Endothelial cell of umbilical vein (primary cell): Measurements from ENCODE around the gene VTA1. TPM values are rescaled to one million over a fixed set of nuclear protein-coding genes. Genes with fewer than 3 reads are reported as not detected.

Source experiments
- BruUV-seq: library from RNA; stranded (reverse); fragments of 400-500 nt; replicated peaks from 2 replicates; lab custom pipeline; 2021; lab: Mats Ljungman, UMichigan
- CTCF ChIA-PET: fragments of 300-600, 350-600 bp; sonication (Branson Sonifier 250); formaldehyde crosslinking; loops from one replicate; lab custom pipeline; 2021; ENCODE audit warnings: antibody characterized with exemption, inconsistent platforms; lab: Charles Lee
- POLR2A ChIA-PET: fragments of 300-600, 350-600 bp; sonication (Branson Sonifier 250); formaldehyde crosslinking; loops from one replicate; lab custom pipeline; 2021; ENCODE audit warnings: antibody characterized with exemption, inconsistent platforms; lab: Charles Lee
- DNase-seq: peaks from one replicate; pipeline ENCODE4 v3.0.0-alpha.2; 2011; ENCODE audit warnings: low read depth, low spot score
- FAIRE-seq: peaks from 2 replicates; lab custom pipeline; 2011; peaks lifted over from hg19 to GRCh38; lab: Jason Lieb, UNC
- H2AFZ ChIP-seq: 2 replicates; pipeline ENCODE4 v1.6.0; 2012; ENCODE audit warnings: low read depth, low read length, control low read depth, inconsistent platforms
- H3K27ac ChIP-seq: 2 replicates; pipeline ENCODE4 v1.5.1; 2011; ENCODE audit warnings: low read depth, mild to moderate bottlenecking, control low read depth, low read length, moderate library complexity; ENCODE audit not compliant: insufficient read depth
- H3K27me3 ChIP-seq, 2 experiments: 2 replicates each; pipeline versions ENCODE4 v1.6.0 to v1.6.1; 2011; ENCODE audit warnings: low read length in 2 of 2, mixed read lengths in 1 of 2; ENCODE audit not compliant: control insufficient read depth in 2 of 2, insufficient read depth in 2 of 2
- H3K36me3 ChIP-seq, 2 experiments: 2 replicates in 1 of 2; 3 replicates in 1 of 2; pipeline ENCODE4 v1.5.1; 2011; ENCODE audit warnings: low read length in 2 of 2, mild to moderate bottlenecking in 1 of 2, moderate library complexity in 1 of 2; ENCODE audit not compliant: control insufficient read depth in 2 of 2, insufficient read depth in 2 of 2; ENCODE audit errors: extremely low read depth in 1 of 2
- H3K4me1 ChIP-seq: 3 replicates; pipeline ENCODE4 v1.5.1; 2011; ENCODE audit warnings: mild to moderate bottlenecking, low read length; ENCODE audit not compliant: control insufficient read depth, insufficient read depth; ENCODE audit errors: extremely low read depth
- H3K4me2 ChIP-seq: 2 replicates; pipeline ENCODE4 v1.6.1; 2011; ENCODE audit warnings: low read length, control low read depth, mixed read lengths; ENCODE audit not compliant: insufficient read depth
- H3K4me3 ChIP-seq, 3 experiments: fragments of 200-600 bp in 1 of 3; sonication (generic), shearing (Covaris generic) in 1 of 3; replicated peaks in 1 of 3; 2 replicates each; pipeline ENCODE4 v1.5.1; 2011 to 2016; ENCODE audit warnings: control low read depth in 3 of 3, low read length in 3 of 3, mild to moderate bottlenecking in 2 of 3, inconsistent platforms in 1 of 3, low read depth in 1 of 3, moderate library complexity in 1 of 3; ENCODE audit not compliant: insufficient read depth in 1 of 3
- H3K79me2 ChIP-seq: 2 replicates; pipeline ENCODE4 v1.6.0; 2012; ENCODE audit warnings: low read length, inconsistent platforms; ENCODE audit not compliant: control insufficient read depth, insufficient read depth
- H3K9ac ChIP-seq: replicated peaks from 2 replicates; pipeline ENCODE3; 2011; ENCODE audit warnings: low read length, control low read depth; ENCODE audit not compliant: insufficient read depth; ENCODE audit errors: extremely low read depth
- H3K9me1 ChIP-seq: replicated peaks from 3 replicates; pipeline ENCODE4 v1.6.0; 2011; ENCODE audit warnings: mild to moderate bottlenecking, low read length; ENCODE audit not compliant: control insufficient read depth, insufficient read depth; ENCODE audit errors: extremely low read depth
- H3K9me3 ChIP-seq: replicated peaks from 2 replicates; pipeline ENCODE4 v1.5.1; 2012; ENCODE audit warnings: low read length, inconsistent platforms; ENCODE audit not compliant: control insufficient read depth, insufficient read depth
- H4K20me1 ChIP-seq: replicated peaks from 2 replicates; pipeline ENCODE3; 2011; ENCODE audit warnings: mild to moderate bottlenecking, low read length; ENCODE audit not compliant: control insufficient read depth, insufficient read depth; ENCODE audit errors: extremely low read depth
- CTCF ChIP-seq, 2 donors: IDR thresholded peaks; 1 replicate in 1 of 2; 2 replicates in 1 of 2; pipeline ENCODE4 v1.5.1; 2011; ENCODE audit warnings: low read length in 2 of 2, mild to moderate bottlenecking in 2 of 2, moderate library complexity in 2 of 2, control low read depth in 1 of 2, inconsistent platforms in 1 of 2, low read depth in 1 of 2; ENCODE audit not compliant: insufficient read depth in 1 of 2; ENCODE audit errors: extremely low read depth in 1 of 2
- EZH2 ChIP-seq: IDR thresholded peaks from 2 replicates; pipeline ENCODE4 v1.6.1; 2012; ENCODE audit warnings: borderline replicate concordance, low read depth, mild to moderate bottlenecking, moderate library complexity, low read length, inconsistent platforms; ENCODE audit not compliant: severe bottlenecking
- FOS ChIP-seq: IDR thresholded peaks from 2 replicates; pipeline ENCODE4 v1.6.1; 2011; ENCODE audit warnings: mild to moderate bottlenecking, low read length, moderate library complexity, borderline replicate concordance; ENCODE audit not compliant: insufficient read depth
- GATA2 ChIP-seq: IDR thresholded peaks from 2 replicates; pipeline ENCODE4 v1.7.0; 2011; ENCODE audit warnings: low read depth, mild to moderate bottlenecking, moderate library complexity, mixed read lengths, low read length; ENCODE audit not compliant: insufficient read length, insufficient read depth
- JUN ChIP-seq: IDR thresholded peaks from 2 replicates; pipeline ENCODE4 v1.6.1; 2011; ENCODE audit warnings: borderline replicate concordance, low read depth; ENCODE audit not compliant: insufficient read length, insufficient read depth
- MYC ChIP-seq: IDR thresholded peaks from one replicate; pipeline ENCODE4 v1.6.1; 2011; ENCODE audit warnings: mild to moderate bottlenecking, low read depth, low read length
- POLR2A ChIP-seq: IDR thresholded peaks from 2 replicates; pipeline ENCODE4 v1.6.1; 2012; ENCODE audit warnings: low read depth, mild to moderate bottlenecking, control low read depth, low read length
- POLR2AphosphoS5 ChIP-seq: IDR thresholded peaks from 2 replicates; pipeline ENCODE4 v1.6.1; 2012; ENCODE audit warnings: low read depth, mild to moderate bottlenecking, control low read depth, low read length, moderate library complexity; ENCODE audit not compliant: insufficient read depth
- dilution Hi-C: fragments of 300-500 bp; cut with MboI; formaldehyde crosslinking; loops from one replicate; pipeline ENCODE4 v1.15.0; 2019; ENCODE audit warnings: low sequenced_read_pairs; ENCODE audit not compliant: extremely low pct_ligation_motif_present
- intact Hi-C: fragments of 100-400 bp; cut with micrococcal nuclease; formaldehyde crosslinking; loops from one replicate; pipeline ENCODE4 v1.10.0; 2022
- polyA plus RNA-seq, 4 experiments: library from polyadenylated mRNA; depleted of rRNA in 3 of 4; stranded (reverse) in 3 of 4; unstranded in 1 of 4; fragments of >200 nt; gene quantifications; 2 replicates each; pipeline versions ENCODE4 v1.2.1 to v1.2.3, GENCODE V29; 2011 to 2012; ENCODE audit warnings: missing spikeins in 1 of 4
- total RNA-seq: library from RNA; stranded (reverse); gene quantifications from 2 replicates; pipeline ENCODE4 v1.2.3, GENCODE V29; 2021
- TF ChIP-seq, protein P1 (sequence below): IDR thresholded peaks from 2 replicates; pipeline ENCODE4 v1.6.1; 2011; ENCODE audit not compliant: insufficient read depth, insufficient read length

Gene VTA1
- total and polyA plus RNA-seq, 2 donors (not counting 3 experiments of a cell fraction or from before 2014, with no cell fraction given) = 39.0 to 40.9 TPM

GRCh38 chr6:142225552-142225951 lies 78.5 kb downstream of the VTA1 start:
- H3K27me3 ChIP-seq = no peaks in the 10 kb centered on the region
- no peak for TF ChIP-seq MYC
- no peak for TF ChIP-seq GATA2
- TF ChIP-seq POLR2AphosphoS5 = no peak
- no peak for TF ChIP-seq JUN
- no peaks in the 10 kb centered on the region for H3K9me1 ChIP-seq
- H3K9me3 ChIP-seq = no peaks in the 10 kb centered on the region
- CTCF ChIA-PET = no interaction called here
- no peak for DNase-seq
- H3K27ac ChIP-seq = no peak overlapping the region
- H3K4me2 ChIP-seq = no peak overlapping the region
- POLR2A ChIA-PET = no interaction called here
- H2AFZ ChIP-seq = no peak overlapping the region
- H3K4me1 ChIP-seq = no peaks in the 10 kb centered on the region
- dilution Hi-C loops = no loop called here
- H4K20me1 ChIP-seq = no peaks in the 10 kb centered on the region
- no peak for FAIRE-seq
- no peaks in the 10 kb centered on the region for H3K36me3 ChIP-seq
- intact Hi-C loops = loop anchor here (10.0 kb wide), 1 partner anchor 309 kb away; no protein-coding TSS in a partner anchor
- H3K4me3 ChIP-seq = no peak overlapping the region
- H3K9ac ChIP-seq = no peak overlapping the region
- H3K79me2 ChIP-seq = no peaks in the 10 kb centered on the region
- no TSS peak for BruUV-seq

DNA sequence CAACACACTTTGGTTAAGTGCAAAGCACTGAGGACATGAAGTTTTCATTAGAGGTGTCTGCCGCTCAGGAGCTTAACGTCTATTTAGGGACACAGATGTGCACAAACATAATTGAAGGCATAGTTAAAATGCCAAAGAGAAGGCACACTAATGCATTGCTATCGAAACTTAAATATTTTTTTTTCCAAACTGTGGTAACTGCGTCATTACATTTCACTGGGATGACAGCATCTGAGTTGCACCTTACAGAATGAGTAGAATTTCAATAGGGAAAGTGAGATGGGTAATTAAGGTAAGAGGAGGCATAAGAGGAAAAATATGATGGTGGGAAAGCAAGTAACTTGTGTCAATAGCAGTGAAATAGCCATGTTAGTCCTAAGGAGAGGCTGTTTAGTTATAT lies 79.7 kb downstream of the VTA1 start:
- intact Hi-C loops = loop anchor here (10.0 kb wide), 1 partner anchor 308 kb away; no protein-coding TSS in a partner anchor
- Histone ChIP-seq H3K4me1 (no peaks in the 10 kb centered on the region), H3K9me1 (no peaks in the 10 kb centered on the region), H3K9me3 (no peaks in the 10 kb centered on the region), H3K36me3 (no peaks in the 10 kb centered on the region), H3K4me2 (no peak overlapping the region), H3K9ac (no peak overlapping the region), H3K27ac (no peak overlapping the region), H3K27me3 (no peaks in the 10 kb centered on the region), H3K79me2 (no peaks in the 10 kb centered on the region), H3K4me3 (no peak overlapping the region), H2AFZ (no peak overlapping the region), H4K20me1 (no peaks in the 10 kb centered on the region)
- BruUV-seq = no TSS peak
- CTCF ChIA-PET = no interaction called here
- dilution Hi-C loops = no loop called here
- no peak for FAIRE-seq
- TF ChIP-seq GATA2 = no peak
- no peak for TF ChIP-seq EZH2
- no peak for TF ChIP-seq JUN
- TF ChIP-seq, protein P1, sequence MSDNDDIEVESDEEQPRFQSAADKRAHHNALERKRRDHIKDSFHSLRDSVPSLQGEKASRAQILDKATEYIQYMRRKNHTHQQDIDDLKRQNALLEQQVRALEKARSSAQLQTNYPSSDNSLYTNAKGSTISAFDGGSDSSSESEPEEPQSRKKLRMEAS = no peak
- TF ChIP-seq CTCF (IDR thresholded peaks at IDR 0.05; ENCODE audit: extremely low read depth in 1 of 2, insufficient read depth in 1 of 2, low read depth in 1 of 2, low read length in 2 of 2) = no peak
- TF ChIP-seq POLR2AphosphoS5 = no peak
- no peak for TF ChIP-seq FOS
- no peak for TF ChIP-seq MYC
- no peak for TF ChIP-seq POLR2A
- POLR2A ChIA-PET = no interaction called here
- DNase-seq = no peak
